Measurements from ENCODE around the gene NPTXR. TPM values are rescaled to one million over a fixed set of nuclear protein-coding genes. Genes with fewer than 3 reads are reported as not detected.
A peak's percentile ranks its signal among the peaks of the same experiment; 100 is the strongest.
"Not testable (repeated sequence)": the region's sequence is repeated elsewhere in the genome, so short reads cannot be mapped to it uniquely, and the experiment has no call there.

Gene NPTXR
- polyA plus RNA-seq, 3 donors: 4.1 to 4.9 (median 4.4) TPM

DNA sequence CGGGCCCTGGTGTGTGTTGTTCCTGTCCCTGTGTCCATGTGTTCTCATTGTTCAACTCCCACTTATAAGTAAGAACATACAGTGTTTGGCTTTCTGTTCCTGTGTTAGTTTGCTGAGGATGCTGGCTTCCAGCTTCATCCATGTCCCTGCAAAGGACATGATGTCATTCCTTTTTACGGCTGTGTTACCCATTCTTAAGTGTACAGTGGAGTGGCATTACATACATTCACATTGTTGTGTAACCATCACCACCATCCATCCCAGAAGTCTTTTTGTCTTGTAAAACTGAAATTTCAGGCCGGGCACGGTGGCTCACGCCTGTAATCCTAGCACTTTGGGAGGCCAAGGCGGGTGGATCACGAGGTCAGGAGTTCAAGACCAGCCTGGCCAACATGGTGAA lies 10.6 kb upstream of the NPTXR start:
- DNase-seq: not testable (repeated sequence)

DNA sequence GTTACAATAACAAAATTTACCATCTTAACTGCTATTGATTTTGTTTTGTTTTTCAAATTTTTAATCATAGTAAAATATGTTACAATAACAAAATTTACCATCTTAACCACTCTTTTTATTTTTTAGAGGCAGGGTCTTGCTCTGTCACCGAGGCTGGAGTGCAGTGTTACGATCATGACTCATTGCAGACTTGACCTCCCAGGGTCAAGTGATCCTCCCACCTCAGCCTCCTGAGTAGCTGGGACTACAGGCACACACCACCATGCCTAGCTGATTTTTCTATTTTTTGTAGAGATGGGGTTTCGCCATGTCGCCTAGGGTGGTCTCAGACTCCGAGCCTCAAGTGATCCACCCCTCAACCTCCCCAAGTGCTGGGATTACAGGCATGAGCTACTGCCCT lies 10.1 kb upstream of the NPTXR start:
- not testable (repeated sequence) for DNase-seq

DNA sequence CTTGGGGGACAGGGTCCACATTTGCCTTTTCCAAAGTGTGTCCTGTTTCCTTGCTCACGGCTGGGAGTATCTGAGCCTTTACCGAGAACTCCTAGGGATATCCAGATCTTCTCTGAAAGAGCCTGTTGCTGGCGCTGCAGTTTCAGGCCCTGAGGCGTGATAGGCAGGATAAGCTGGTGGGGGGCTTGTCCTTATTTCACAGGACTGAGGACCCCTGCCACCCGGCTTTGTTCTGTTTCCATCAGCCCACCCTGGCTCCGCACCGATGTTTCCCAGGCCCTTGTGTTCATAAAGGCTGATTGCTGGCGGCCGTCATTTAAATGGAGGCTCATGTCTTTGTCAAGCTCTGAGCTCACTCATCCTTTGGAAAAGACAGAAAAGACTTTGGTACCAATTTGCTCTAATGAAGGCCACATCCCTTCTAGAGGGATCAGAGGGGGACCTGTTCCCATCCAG lies 9.4 kb upstream of the NPTXR start:
- DNase-seq: no peak

DNA sequence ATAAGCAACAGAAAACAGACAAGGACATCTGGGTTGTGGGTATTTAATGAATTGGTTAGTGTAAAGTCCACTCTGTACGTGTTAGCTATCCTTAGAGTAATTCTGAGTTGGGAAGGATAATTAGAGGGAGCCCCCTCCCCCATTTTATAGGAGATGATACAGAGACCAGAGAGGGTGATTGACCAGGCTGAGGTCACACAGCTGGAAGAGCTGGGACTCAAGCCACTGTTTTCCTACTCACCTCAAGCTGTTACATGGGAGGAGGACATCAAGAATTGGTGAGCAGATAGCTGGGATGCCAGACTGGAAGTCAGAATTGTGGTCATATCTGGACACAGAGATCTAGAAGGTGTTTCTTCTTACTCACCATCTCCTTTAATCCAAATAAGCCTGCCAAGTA lies 8.7 kb upstream of the NPTXR start:
- no peak for DNase-seq

DNA sequence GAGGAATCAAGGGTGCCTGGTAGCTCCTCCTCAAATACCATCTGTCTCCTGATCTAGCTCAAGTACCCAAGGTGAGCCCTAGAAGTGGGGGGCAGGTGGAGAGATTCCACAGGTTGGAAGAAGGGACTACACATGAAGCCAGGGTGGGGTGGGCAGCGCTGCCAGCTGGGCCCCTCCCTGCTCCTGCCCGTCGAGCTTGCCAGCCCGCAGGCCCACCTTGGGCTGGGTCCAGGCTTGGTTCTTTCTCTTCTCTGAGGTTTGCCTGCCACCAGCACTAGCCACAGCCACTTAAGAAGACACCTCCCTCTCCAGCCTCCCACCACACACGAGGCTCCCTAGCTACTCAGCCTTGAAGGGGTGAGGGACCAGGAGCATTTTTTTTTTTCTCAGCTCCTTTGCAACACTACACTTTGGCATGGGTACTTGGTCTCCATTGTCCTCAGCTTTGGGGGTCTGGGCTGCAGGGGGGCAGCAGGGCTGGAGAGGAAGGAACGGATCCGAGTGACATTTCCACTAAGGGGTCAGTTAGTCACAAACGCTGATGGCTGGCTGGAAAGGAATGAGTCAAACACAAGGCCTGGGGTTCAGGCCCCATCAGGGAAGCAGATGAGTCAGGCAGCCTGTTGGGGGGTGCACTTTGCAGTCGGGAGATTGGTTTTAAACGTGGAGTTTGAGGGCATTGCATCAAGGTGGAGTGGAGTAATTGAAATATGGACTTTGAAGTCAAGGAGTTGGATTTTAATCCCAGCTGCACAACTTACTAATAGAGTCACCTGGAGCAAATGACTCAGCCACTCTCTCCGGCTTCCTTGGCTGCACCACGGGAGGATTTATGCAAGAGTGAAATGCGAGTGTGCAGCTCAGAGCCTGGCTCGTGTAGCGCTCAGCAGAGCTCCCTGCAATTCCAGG lies 7.4 kb upstream of the NPTXR start:
- no peak for DNase-seq

DNA sequence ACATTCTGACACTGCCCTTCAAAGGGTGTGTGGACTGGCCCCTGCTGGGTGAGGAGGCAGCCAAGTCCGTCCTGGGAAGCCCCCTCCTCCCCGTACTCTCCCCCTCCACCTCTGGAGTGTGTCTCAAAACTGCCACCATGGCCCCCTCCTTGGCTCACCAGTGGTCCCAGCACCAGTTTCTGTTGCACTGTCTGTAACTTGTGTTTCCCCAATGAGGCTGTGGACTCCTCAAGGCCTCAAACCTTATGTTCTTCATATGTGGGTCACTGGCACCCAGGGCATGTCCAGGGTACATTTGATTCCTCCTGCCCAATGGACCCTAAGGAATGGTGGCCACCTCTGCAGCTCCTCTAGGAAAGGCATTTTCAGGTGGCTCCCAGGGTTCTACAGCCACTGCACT lies 6.6 kb upstream of the NPTXR start:
- no peak for DNase-seq

DNA sequence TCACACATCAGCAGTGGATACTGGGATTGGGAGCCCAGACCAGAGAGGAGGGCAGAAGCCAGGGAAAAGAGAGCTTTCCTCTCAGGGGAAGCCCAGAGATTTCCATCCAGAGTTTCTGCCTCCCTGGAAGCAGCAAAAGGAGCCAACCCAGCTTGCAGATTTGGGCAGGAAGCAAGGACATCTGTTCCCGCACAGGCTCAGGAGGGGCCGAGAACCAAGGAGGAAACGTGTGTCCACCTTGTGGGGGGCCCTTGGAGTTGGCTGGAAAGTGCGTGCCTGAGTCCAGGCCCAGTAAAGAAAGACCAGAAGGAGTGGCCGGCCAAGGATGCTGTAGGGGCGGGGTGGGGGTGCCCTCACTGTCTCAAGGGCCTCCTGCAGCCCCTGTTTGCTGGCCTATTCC lies 6.0 kb upstream of the NPTXR start:
- DNase-seq: no peak

DNA sequence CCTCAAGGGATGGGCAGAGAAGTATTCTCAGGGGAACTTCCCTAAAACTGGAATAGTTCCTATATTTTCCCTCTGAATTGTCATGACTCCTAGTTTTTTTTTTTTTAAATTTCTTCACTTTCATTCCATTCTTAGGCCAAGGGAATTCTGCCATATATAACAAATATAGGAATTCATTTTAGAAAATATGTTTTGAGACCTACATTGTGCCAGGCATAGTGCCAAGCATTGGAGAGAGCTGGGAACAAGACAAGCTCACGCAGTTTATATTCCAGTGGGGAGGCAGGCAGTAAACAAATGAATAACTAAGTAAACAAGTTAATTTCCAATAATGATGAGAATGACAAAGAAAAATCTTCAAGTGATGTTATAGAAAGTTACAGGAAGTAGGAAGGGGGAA lies 2.6 kb upstream of the NPTXR start:
- DNase-seq: no peak

DNA sequence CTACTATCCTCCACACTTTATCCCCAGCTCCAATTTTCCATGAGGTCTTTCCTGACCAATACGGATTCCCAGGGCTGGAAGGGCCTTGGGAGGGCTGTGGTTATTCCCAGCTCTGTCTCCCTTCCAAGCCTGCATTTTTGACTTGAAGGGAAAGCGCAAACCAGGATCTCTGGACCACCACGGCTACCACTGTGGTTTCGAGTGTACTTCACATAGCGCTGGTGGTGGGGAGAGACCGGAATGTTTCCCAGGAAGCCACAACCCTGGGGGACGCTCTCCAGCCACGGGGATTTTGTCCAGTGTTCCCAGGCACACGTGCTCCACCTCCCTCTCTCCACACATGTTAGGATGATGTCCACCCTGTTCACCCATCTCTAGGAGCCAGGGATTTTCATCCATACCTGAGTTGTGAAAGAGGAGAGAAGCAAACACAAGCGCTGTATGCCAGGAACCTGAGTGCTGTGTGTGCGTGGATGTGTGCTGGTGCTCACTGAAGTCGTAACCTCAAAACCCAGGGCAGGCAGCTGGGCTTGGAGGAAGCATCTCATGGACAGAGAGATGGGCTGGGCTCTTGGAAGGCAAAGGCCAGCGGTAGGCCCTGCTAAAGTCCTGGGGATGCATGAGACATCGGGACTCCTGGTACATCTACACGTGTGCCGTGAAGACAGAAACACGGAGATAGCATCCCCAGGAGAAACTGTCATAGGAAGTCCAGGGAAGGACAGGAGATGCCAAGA lies 1.3 kb upstream of the NPTXR start:
- DNase-seq: no peak

DNA sequence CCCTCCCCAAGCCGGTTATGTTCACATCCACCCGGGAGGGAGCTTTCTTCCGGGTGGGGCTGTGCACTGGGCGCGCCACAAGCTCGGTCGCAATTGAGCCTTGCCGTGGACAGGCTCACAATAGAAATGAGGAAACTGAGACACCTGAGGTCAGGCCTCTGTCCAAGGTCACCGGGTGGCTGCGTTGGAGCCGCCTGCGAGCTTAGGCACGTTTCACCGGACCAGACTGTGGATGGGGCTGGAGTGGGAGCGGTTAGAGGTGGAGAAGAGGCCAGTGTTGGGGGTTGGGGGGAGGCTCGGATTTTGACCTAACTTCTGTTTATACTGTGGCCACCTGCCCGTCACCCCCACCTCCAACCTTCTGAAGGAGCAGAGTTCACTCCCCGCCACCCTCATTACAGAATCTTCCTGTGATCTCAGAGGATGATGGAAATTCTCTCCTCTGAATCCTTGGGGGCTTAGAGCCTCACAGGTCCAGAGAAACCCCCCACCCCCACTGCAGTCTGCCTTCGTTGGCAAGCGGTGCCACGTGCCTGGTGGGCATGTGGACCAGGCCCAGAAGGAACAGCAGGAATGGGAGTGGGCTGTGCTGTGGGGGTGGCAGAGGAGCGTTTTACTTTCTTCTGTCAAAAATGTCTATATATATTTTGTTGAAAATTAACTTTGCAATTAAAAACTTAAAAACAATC lies 631 bp upstream of the NPTXR start:
- no peak for DNase-seq

DNA sequence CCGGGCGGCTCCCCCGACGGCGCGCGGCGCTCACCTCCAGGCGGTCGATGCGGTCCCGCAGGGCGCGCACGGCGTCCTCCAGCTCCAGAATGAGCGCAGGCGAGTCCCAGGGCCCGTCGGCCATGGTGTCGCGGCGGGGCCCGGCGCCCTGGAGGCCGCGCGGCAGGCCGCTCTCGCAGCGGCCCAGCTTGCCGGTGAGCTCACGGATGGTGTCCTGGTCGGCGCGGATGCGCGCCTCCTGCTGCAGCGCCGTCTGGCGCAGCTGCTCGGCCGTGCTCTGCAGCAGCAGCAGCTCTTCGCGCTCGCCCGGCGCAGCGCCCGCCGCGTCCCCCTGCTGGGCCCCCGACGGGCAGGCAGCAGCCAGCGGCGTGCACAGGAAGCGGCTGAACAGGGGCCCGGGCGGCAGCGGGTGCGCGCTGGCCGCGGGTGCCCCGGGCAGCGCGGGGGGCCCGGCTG lies 599 bp downstream of the NPTXR start:
- peak; percentile 80 for DNase-seq

DNA sequence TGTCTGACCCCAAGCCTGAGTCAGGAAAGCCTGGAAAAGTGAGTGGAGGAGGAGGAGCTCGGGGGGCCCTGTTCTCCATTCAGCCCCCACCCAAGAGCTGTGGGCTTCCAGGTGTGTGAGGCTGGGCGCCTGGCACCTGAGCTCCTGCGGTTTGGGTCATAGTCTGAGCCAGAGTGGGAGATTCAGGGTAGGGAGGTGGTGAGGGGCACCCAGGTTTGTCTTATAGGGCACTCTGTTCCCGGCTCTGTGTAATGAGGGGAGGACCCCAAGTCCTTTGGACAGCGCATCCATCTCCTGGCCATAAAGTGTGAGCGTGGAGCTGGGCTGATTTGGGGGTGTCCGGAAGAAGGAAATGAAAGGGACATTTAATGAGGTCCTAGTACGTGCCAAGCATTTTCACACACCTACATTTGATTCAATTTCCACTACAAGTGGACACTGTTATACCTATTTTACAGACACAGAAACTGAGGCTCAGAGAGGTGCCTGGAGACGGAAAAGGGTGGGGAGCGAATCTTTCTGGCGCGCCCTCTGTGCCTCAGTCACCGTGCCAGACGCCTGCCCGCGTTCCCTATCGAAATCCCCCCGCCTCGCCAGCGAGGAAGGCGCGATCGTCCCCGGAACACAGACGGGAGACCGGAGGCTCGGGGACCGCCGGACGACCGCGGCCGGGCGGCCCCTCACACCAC lies 1.2 kb downstream of the NPTXR start:
- no peak for DNase-seq

DNA sequence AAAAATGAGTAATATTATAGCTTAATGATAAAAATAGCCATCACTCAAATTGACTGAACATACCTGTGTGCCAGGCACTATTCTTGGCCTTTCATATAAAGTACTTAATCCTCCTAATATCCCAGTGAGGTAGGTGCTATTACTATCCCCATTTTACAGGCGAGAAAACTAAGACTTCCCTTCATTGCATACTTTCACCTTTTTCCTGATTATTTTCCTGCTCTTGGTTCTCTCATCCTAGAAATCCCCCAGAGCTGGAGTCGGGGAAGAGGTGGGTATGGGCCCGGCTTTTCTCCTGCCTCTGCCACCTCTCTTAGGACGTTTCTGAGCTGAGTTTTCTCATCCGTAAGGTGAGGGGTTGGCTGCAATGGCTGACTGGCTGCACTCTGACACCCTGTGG lies 2.2 kb downstream of the NPTXR start:
- no peak for DNase-seq

DNA sequence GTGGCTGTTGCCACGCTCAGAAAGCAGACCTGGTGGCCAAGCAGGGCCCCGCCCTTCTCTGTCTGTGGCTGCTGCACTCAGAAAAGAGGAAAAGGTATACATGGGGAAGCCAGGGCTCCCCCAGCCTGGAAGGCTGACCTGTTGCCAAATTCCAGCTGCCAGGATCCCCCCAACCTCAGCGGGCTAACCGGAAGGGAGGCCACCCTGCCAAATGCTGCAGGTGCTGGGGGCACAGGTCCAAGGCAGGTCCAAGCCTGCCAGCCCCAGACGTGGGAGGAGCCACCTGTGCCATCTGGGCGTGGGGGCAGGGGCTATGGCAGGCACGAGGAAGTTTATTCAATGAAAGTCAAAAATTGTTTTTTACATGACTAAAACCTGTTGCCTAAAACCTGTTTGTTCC lies 2.6 kb downstream of the NPTXR start:
- DNase-seq: no peak

DNA sequence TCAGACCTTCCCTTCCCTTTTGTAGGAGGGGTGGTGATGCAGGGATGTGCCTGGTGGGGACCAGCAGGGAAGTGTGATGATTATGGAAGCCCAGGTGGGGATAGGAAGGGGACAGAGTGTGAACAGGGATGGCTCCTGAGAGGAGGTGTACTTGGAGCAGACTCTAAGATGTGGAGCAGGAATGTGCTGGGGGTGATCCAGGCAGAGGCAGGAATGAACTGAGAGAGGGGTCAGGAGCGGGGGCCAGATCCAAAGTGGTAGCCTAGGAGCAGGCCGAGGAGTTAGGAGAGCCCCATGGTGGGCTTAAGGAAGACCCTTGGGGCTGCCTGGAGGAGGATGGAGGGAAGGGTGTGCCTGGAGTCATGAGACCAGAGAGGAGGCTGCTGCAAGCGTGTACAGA lies 3.7 kb downstream of the NPTXR start:
- DNase-seq: no peak

DNA sequence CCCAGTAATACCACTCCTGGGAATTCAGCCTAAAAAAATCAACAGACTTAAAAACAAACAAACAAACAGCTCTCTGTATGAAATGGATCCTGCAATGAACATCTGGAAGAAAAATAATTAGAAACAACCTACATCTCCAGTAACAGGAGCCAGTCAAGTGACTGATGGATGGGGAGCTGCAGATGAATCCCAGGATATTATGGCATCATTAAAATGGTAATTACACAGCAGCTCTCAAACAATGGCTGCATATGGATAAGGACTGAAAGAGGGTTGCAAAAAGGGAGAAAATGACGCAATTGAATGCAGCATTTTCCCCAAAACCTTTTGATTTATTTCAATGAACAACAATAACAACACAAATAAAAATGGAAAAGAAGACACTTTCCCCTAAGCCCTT lies 4.1 kb downstream of the NPTXR start:
- DNase-seq: no peak

DNA sequence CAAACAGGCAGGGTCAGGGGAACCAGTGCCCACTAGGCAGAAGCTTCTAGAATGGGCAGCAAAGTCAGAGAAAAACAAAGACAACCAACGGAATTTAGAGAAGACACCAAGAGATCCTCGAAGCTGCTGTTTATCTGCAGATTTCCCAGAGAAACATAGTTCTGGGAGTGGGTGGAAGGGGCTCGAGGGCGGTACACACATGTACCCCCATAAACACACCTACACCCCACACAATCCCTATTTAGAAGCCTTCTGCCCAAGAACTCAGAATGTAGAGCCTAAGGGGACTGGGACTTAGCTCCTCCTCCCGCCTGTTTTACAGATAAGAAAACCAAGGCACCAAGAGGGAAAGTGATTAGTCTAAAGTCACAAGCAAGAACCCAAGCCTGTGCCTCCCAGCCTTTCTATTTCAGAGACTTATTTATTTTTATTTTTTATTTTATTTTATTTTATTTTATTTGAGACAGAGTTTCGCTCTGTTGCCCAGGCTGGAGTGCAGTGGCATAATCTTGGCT lies 6.4 kb downstream of the NPTXR start:
- DNase-seq: no peak

DNA sequence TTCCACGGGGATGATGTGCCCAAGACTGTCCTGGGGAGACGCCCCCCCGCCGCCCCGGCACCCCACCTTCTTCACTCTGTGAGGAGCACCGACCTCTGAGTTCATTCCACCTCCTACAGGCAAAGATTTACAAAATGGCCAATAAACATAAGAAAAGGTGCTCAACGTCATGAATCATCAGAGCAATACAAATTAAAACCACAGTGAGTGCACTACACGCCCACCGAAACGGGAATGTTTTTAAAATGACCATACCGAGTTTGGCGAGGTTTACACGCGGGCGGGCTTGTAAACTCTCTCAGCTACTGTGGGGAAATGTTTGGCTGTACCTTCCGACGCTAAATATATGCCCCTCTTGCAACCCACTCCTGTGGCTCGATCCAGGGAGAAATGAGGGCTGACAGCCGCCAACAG lies 7.9 kb downstream of the NPTXR start:
- no peak for DNase-seq

DNA sequence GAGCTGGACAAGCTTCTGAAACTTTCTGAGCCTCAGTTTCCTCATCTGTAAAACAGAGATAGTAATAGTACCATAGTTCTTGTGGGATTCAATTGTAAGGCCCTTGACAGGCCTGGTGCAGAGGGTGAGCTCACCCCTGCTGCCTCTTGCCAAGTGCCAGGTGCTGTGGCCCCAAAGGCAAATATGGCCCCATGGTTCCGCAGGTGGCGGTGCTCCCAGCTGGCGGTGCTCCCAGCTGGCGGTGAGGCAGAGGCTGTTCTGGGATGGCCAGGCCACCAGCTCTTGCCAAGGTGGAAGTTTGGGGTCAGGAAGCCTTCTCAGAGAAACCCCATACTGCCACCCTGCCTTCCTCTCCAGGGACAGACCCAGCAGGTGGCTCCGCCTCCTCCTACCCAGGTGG lies 8.8 kb downstream of the NPTXR start:
- no peak for DNase-seq

DNA sequence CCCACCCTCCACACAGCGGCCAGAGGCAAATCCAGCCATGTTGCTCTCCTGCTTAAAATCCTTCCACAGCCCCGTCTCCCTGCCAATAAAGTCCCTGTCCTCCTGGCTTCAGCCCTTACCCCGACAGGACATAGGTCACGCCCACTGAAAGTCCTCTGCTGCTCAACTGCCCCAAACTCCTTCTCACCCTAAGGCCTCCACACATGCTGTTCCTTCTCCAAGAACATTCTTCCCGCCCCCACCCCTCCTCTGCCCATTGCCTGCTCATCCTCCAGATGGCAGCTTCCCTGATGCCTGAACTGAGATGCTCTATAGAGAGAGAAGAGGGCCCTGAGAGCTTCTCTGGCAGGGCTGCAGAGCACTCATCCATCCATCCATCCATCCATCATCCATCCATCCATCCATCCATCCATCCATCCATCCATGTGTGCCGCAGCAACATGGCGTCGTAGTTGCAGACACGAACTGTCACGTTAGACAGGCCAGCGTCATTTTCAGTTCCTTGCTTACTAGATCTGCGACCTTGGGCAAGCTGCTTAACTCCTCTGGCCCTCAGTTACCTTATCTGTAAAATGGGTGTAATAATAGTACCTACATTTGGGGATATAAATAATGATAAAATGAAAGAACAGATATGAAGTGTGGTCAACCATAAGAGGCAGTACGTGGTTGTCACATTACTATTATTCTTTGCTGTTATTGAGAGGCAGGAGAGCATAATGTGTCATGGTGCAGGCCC lies 9.4 kb downstream of the NPTXR start:
- DNase-seq: no peak

DNA sequence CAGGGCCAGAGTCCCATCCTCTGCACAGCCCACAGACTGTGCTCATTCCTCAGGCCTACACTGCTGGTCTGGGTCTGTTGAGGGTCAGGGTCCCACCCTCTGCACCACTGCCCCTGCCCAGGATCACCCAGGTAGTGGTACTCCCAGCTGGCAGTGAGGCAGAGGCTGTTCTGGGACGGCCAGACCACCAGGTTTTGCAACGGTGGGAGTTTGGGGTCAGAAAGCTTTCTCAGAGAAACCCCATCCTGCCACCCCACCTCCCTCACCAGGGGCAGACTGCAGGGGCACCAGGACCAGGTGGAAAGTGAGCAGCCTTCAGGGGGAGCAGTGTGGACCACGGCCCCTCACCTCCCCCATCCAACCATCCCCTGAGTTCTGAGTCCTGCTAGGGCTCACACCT lies 10.8 kb downstream of the NPTXR start:
- DNase-seq: no peak
